Body of pancreas (tissue), 4 donors: Measurements from ENCODE around the gene DNAH1. TPM values are rescaled to one million over a fixed set of nuclear protein-coding genes. Genes with fewer than 3 reads are reported as not detected.

Experiments used
- ATAC-seq: fragments of 150-250 bp; one replicate; pipeline ENCODE4 v1.9.1; 2016
- DNase-seq, 4 donors: peaks; one replicate each; pipeline ENCODE4 v3.0.0-alpha.2; 2019
- H3K27ac ChIP-seq, 4 donors: fragments of 200-600 bp; sonication (generic); 1 replicate in 3 of 4; 2 replicates in 1 of 4; pipeline versions ENCODE4 v1.5.1 to v1.6.1; 2016 to 2019; ENCODE audit warnings: mild to moderate bottlenecking in 1 of 4, mixed read lengths in 1 of 4, moderate library complexity in 1 of 4
- H3K27me3 ChIP-seq, 2 donors: fragments of 200-600 bp; sonication (generic); one replicate each; pipeline ENCODE4 v1.6.0; 2016; ENCODE audit warnings: mild to moderate bottlenecking in 1 of 2
- H3K36me3 ChIP-seq, 2 donors: fragments of 200-600 bp; sonication (generic); replicated peaks in 1 of 2; 2 replicates each; pipeline ENCODE4 v1.5.1; 2016; ENCODE audit warnings: low read depth in 2 of 2; ENCODE audit not compliant: insufficient read depth in 1 of 2
- H3K4me1 ChIP-seq: fragments of 200-600 bp; sonication (generic); one replicate; pipeline ENCODE4 v1.6.0; 2016
- H3K4me3 ChIP-seq, 2 donors: fragments of 200-600 bp; sonication (generic); 1 replicate in 1 of 2; 2 replicates in 1 of 2; pipeline ENCODE4 v1.5.1; 2016 to 2019
- H3K9me3 ChIP-seq, 3 donors: fragments of 200-600 bp; sonication (generic); 1 replicate in 2 of 3; 2 replicates in 1 of 3; pipeline ENCODE4 v1.5.1; 2016
- POLR2A ChIP-seq, 3 donors: fragments of 450-650 bp; IDR thresholded peaks; one replicate each; pipeline ENCODE4 v1.6.1; 2016; ENCODE audit warnings: antibody characterized with exemption in 3 of 3, mild to moderate bottlenecking in 2 of 3
- WGBS, 2 donors: methylation state at CpG; one replicate each; pipeline ENCODE4 v1.1.5; 2017; 5-methylcytosine and 5-hydroxymethylcytosine counted together
- intact Hi-C: fragments of 100-400 bp; cut with DNase I; formaldehyde crosslinking; loops from one replicate; pipeline ENCODE4 v1.15.1; 2023
- microRNA counts, 2 donors: library from miRNA; unstranded; fragments of <30 nt; microRNA quantifications; one replicate each; lab custom pipeline; 2017
- microRNA-seq, 2 donors: library from miRNA; unstranded; fragments of <30 nt; microRNA quantifications; one replicate each; pipeline ENCODE4, GENCODE V29; 2016; ENCODE audit warnings: borderline number of aligned reads in 2 of 2, borderline replicate concordance in 2 of 2
- small RNA-seq: library from RNA; depleted of rRNA; stranded (forward); fragments of <200 nt; gene quantifications from one replicate; pipeline ENCODE3, GENCODE V24; 2016
- total RNA-seq, 2 donors: library from RNA; depleted of rRNA; stranded (reverse); fragments of >200 nt; gene quantifications; one replicate each; pipeline ENCODE4 v1.1.0, GENCODE V29; 2016
- TF ChIP-seq, protein P1 (sequence below), 7 experiments: fragments of 450-650 bp in 4 of 7; fragments of 200-600 bp in 3 of 7; sonication (generic) in 3 of 7; IDR thresholded peaks; one replicate each; pipeline ENCODE4 v1.5.1; 2016 to 2019; ENCODE audit warnings: antibody characterized with exemption in 7 of 7

The DNAH1 gene
- total RNA-seq, 2 donors from 2014 or later, result 6.0 to 14.8 TPM

DNA sequence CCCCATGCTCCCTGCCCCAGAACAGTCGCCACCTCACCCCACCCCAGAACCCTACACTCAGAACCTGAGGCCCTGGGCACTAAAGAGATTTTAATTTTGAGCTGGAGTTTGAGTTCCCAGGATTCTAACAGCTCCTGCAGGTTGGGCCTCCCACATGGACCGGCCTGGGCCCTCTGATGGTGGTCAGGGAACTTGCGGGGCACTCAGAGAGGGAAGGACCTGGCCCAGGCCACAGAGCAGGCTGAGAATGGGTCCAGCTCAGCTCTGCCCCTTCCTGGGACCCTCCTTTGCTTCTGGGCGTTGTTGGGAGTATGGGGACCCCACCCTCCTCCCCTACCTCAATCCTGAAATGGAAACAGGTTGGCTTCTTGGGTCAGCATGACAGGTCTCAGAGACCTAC is 129.9 kb downstream of the DNAH1 start:
- ATAC-seq (no peak), DNase-seq (no peak)
- no peak overlapping the region for H3K4me3 ChIP-seq
- WGBS, 2 donors, result 79 to 82% methylated on average over 2 to 4 of the region's 4 CpGs
- no peaks in the 10 kb centered on the region for H3K9me3 ChIP-seq
- H3K36me3 ChIP-seq, result no peaks in the 10 kb centered on the region
- H3K4me1 ChIP-seq, result peaks cover 23% of the 10 kb centered on the region
- intact Hi-C loops, result no loop called here
- no peak overlapping the region for H3K27ac ChIP-seq
- TF ChIP-seq, protein P1, sequence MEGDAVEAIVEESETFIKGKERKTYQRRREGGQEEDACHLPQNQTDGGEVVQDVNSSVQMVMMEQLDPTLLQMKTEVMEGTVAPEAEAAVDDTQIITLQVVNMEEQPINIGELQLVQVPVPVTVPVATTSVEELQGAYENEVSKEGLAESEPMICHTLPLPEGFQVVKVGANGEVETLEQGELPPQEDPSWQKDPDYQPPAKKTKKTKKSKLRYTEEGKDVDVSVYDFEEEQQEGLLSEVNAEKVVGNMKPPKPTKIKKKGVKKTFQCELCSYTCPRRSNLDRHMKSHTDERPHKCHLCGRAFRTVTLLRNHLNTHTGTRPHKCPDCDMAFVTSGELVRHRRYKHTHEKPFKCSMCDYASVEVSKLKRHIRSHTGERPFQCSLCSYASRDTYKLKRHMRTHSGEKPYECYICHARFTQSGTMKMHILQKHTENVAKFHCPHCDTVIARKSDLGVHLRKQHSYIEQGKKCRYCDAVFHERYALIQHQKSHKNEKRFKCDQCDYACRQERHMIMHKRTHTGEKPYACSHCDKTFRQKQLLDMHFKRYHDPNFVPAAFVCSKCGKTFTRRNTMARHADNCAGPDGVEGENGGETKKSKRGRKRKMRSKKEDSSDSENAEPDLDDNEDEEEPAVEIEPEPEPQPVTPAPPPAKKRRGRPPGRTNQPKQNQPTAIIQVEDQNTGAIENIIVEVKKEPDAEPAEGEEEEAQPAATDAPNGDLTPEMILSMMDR (IDR thresholded peaks at IDR 0.05), result no peak
- no peak for TF ChIP-seq POLR2A (IDR thresholded peaks at IDR 0.05)
- no peaks in the 10 kb centered on the region for H3K27me3 ChIP-seq

DNA sequence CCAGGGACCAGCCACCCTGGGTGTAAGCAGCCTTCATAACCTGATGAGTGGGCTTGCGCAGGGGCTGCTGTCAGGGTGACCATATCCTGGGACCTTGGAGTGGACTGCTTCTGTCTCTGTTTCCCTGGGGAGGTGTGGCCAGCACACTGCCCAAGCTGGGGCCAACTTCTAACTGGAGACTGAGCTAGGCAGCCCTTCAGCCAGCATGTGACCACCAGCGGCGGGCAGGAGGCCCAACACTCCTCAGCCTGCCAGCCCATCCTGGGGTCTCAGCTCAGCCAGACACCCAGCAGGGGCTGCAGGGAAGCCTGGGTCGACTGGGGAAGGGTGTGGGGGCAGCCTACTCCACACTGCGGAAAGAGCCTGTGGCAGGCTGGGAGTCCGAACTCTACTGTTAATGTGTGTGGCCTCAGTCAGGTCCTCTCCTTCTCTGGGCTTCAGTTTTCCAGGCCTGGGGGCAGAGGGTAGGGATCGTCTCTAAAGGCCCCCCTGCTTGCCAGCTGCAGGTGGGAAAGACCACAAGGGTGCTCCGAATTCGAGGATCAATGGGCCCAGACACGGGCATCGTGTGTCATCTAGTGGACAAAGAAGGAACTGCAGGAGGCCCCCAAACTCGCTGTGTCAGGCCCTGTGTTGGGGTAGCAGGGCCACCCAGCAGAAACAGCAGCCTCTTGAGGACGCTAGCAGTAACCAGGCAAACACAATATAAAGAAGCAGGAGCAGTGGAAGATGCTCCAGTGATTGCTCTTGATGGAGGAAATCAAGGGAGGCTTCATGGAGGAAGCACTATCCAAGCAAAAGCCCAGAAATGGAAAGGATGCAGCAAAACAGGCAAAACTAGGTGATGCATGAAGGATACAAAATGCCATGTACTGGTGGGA is 130.8 kb downstream of the DNAH1 start:
- 13 to 37% methylated on average over 8 to 13 of the region's 13 CpGs for WGBS, 2 donors
- Histone ChIP-seq H3K9me3 (no peaks in the 10 kb centered on the region), H3K27ac (no peak overlapping the region), H3K27me3 (no peaks in the 10 kb centered on the region), H3K4me3 (no peak overlapping the region), H3K4me1 (peaks cover 23% of the 10 kb centered on the region), H3K36me3 (no peaks in the 10 kb centered on the region)
- peak; percentile 31 for ATAC-seq
- intact Hi-C loops, result no loop called here
- TF ChIP-seq, protein P1 (IDR thresholded peaks at IDR 0.05), result peak; percentile 89 to 98 (median 96)
- no peak for TF ChIP-seq POLR2A (IDR thresholded peaks at IDR 0.05)
- peak; percentile 59 to 68 (median 62) for DNase-seq

DNA sequence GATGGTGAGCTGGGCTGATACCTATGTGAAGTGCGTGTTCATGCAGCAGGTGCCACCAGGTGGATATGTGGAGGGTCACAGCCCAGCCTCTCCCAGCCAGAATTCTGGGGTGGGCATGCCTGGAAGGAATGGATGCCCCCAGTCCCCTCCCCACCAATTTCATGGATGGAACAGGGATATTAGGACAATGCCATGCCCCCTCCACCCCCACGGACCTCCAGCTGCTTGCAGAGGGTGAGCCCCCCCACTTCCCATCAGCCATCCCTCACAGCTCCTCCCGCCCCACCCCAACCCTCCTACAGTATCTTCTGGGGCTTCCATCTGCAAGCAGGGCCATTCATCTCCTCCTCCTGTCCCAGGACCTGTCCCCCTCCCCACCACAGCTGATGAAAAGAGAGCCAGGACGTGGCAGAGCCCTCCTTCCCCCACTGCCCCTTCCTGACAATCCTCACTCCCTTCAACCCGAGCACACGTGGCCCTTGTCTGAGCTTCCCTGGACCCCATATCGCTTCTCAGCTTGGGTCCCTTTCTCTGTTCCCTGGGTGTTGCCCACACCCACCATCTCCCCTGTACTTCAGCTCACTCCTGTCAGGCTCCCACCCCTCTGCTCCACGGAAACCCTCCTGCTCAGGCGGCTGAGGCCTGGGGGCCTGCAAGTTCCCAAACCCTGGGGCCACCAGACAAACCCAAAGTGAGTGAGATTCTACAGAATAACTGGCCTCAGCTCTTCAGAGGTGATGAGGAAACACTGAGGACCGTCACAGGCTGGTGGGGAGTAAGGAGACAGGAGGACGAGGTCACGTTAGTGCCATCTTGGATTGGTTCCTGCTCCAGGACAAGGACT is 131.6 kb downstream of the DNAH1 start:
- Histone ChIP-seq H3K4me1 (peaks cover 30% of the 10 kb centered on the region), H3K27me3 (no peaks in the 10 kb centered on the region), H3K4me3 (no peak overlapping the region), H3K27ac (no peak overlapping the region), H3K36me3 (no peaks in the 10 kb centered on the region), H3K9me3 (no peaks in the 10 kb centered on the region)
- intact Hi-C loops, result no loop called here
- DNase-seq (no peak), ATAC-seq (no peak)
- 62 to 65% methylated on average over 12 of the region's 12 CpGs for WGBS, 2 donors
- no peak for TF ChIP-seq POLR2A (IDR thresholded peaks at IDR 0.05)
- TF ChIP-seq, protein P1 (IDR thresholded peaks at IDR 0.05), result no peak

MicroRNA genes within 50 kb of the gene (microRNA counts, 767-probe panel; counts per million panel counts)
- 9,307 to 14,232 counts per million in 2 donors for microRNA hsa-let-7g-5p (lab: Ali Mortazavi, UCI)

Small RNAs within 50 kb of the gene (microRNA-seq; reads per million reads assigned to microRNA genes)
- gene MIR135A1 (2.3 to 4.9 reads per million in 2 donors), gene MIRLET7G (103,065 to 106,051 reads per million in 2 donors)

Small RNAs within 50 kb of the gene (small RNA-seq; reads per million reads assigned to genes)
- gene MIR135A1, result 0.89 reads per million, percentile 31 among the genes with 10 or more reads in this experiment
- gene MIRLET7G, result 403 reads per million, percentile 98 among the genes with 10 or more reads in this experiment

Other genes with a start within 250 kb of the DNAH1 start
- gene POC1A, start 161.9 kb upstream of the DNAH1 start, total RNA-seq, result 1 to 10 TPM in 1 of 2 donors, under 1 TPM in 1; 0.26 to 3.3 TPM
- 10 to 100 TPM; 13.5 to 63.6 TPM for gene ALAS1, start 118.2 kb upstream of the DNAH1 start, total RNA-seq
- under 1 TPM in 1 of 2 donors, not detected in 1; 0.26 TPM for gene TLR9, start 90.7 kb upstream of the DNAH1 start, total RNA-seq
- gene TWF2, start 77.2 kb upstream of the DNAH1 start, total RNA-seq, result 10 to 100 TPM; 26.7 to 35.8 TPM
- gene PPM1M, start 70.6 kb upstream of the DNAH1 start, total RNA-seq, result 10 to 100 TPM in 1 of 2 donors, 1 to 10 TPM in 1; 6.9 to 15.3 TPM
- gene WDR82, start 37.7 kb upstream of the DNAH1 start, total RNA-seq, result 10 to 100 TPM; 19.1 to 21.5 TPM
- 10 to 100 TPM in 1 of 2 donors, 1 to 10 TPM in 1; 5.4 to 25.4 TPM for gene GLYCTK, start 28.5 kb upstream of the DNAH1 start, total RNA-seq
- gene BAP1, start 93.7 kb downstream of the DNAH1 start, total RNA-seq, result 10 to 100 TPM; 40.7 to 49.4 TPM
- gene PHF7, start 94.3 kb downstream of the DNAH1 start, total RNA-seq, result 1 to 10 TPM; 4.0 to 4.9 TPM
- 10 to 100 TPM in 1 of 2 donors, 1 to 10 TPM in 1; 3.9 to 13.2 TPM for gene SEMA3G, start 128.8 kb downstream of the DNAH1 start, total RNA-seq
- 10 to 100 TPM in 1 of 2 donors, under 1 TPM in 1; 0.99 to 10.4 TPM for gene TNNC1, start 137.7 kb downstream of the DNAH1 start, total RNA-seq
- gene NISCH, start 139.3 kb downstream of the DNAH1 start, total RNA-seq, result 100 to 1,000 TPM in 1 of 2 donors, 10 to 100 TPM in 1; 58.9 to 115 TPM
- 10 to 100 TPM; 50.4 to 55.3 TPM for gene STAB1, start 179.0 kb downstream of the DNAH1 start, total RNA-seq
- 10 to 100 TPM; 25.4 to 32.4 TPM for gene NT5DC2, start 217.5 kb downstream of the DNAH1 start, total RNA-seq
- gene UQCC5, start 220.3 kb downstream of the DNAH1 start, total RNA-seq, result 1 to 10 TPM in 1 of 2 donors, under 1 TPM in 1; 0.78 to 7.3 TPM